Umbilical cord (tissue), 2 donors: ENCODE data around the gene CELF2. TPM values are rescaled to one million over a fixed set of nuclear protein-coding genes. Genes with fewer than 3 reads are reported as not detected.
A peak's percentile ranks its signal among the peaks of the same experiment; 100 is the strongest.

Source experiments
- DNase-seq: peaks from one replicate; pipeline ENCODE4 v3.0.0-alpha.2; 2015; ENCODE audit warnings: low spot score
- total RNA-seq: library from RNA; depleted of rRNA; stranded (reverse); fragments of >200 nt; gene quantifications from one replicate; pipeline ENCODE4 v1.2.3, GENCODE V29; 2014; ENCODE audit warnings: low replicate concordance; ENCODE audit not compliant: insufficient read depth

CELF2 gene
- total RNA-seq, 1 donor from 2014 or later: 10.1 TPM

DNA sequence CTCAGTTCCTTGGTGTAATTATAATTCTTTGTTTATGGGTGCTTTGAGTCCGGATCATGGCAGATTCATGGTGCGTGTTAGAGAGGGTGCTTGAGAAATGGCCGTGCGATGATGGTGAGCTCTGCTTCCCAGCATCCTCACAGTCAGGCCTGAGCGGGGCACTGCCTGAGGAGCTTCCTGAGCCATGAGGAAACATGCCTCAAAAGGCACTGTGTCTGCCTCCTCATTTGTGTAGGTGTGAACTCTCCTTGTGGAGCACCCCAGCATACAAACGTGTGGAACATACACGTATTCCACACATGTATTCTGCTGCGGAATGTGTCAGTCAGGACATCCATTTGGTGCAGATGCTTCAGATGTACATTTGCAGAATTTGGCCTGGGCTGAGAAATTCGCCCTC lies 205.4 kb downstream of the CELF2 start:
- DNase-seq: no peak

DNA sequence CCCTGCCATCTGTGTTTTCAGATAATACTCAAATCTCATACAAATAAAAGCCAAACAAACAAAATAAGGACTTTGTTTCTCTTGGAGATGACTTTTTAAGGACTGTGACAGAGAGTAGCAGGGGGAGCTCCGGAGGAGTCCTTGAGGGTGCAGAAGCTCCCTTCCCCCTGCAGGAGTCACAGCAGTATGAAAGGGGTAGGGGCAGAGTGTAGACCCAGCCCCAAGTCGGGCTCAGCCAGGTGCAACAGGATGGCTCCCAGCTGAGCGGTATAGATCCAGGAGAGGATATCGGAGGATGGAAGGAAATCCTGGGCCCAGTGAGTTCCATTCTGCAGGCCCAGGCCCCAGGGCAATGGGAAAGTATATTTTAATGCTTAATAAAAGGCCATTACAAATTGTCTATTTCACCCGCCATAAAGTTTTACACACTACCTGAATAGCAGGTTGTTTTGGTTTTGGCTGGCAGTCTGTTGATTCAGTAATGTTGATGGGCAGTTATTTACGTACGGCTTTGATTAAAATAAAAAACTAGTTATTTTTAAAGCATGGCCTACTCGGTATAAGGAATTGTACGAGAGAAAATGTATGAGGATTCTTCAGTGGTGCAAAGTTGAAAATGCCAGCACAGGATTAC lies 206.0 kb downstream of the CELF2 start:
- DNase-seq: no peak

DNA sequence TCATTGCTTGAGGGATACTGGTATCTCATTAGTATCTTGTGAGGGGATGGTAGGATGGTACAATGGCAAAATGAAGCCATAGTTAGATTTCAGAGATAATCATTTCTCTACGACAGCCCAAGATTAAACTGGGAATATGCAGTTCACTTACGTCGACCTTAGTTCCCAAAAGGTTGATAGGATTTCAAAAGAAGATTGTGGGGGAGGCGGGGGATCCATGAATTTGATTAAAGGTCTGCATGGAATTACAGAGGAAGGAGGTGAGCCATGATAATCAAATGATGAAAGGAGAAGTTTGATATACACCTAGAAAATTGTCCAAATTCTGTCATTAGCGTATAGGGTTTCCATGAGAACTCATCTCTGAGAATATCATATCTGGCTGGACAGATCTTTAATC lies 206.6 kb downstream of the CELF2 start:
- DNase-seq: no peak

DNA sequence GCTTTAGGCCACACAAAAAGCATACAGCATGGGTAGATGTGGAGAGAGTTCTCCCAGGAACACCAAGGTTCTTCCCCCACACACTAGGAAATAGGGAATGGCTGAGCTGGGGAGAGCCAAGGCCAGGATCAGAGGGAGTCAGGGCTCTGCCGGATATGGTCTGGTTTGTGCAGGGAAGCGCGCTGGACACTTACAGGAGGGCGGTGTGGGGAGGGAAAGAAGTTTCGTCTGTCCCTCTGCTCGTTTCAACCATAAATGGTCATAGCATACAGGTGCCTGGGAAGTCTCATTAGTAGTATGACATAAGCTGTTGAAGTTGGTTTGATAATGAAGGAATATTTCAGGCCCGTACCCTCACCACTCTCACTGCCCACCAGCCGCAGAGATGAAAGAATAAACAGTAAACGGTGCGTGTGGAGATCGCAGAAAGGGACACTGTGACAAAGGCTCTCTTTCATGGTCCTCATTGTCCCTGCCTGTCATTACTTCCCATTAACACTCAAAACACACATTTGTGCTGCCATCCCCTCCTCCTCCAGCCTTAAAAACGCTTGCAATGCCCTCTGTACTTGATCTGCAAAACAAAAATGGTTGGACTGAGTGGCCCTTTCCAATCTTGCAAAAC lies 207.2 kb downstream of the CELF2 start:
- DNase-seq: no peak

DNA sequence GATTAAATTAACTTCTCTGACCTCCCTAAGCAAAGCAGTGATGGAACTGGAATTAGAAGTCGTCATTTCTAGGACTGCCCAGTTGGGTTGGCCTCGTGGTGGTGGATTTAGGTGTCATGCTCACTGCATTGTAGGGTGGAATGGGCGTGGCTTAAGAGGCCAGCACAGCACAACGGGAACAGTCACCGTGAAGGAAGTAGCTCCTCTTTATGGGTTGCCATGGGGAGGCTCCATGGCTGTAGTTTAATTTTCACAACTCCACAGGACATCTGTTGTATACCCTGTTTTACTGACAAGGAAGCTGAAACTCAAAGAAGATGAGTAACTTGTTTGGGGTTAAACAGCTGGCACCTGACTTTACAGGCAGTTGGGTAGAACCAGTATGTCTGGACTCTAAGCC lies 208.3 kb downstream of the CELF2 start:
- no peak for DNase-seq

DNA sequence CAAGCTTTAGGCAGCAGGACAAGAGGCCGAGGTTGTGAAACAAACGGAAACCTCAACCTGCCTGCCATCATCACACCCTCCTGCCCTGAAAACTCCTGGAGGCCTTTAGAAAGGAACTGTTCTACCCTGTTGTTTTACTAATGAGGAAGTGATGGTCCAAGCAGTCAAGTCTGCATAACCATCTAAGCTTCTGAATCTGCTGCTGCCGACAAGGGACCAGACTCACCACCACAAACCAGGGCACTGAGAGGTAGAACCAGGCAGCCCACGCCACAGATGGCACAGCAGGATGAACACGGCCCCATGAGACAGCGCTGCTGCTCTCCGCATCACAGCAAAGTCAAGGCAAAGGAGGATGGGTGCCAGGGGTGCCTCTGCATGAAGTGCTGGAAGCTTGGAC lies 209.4 kb downstream of the CELF2 start:
- no peak for DNase-seq

DNA sequence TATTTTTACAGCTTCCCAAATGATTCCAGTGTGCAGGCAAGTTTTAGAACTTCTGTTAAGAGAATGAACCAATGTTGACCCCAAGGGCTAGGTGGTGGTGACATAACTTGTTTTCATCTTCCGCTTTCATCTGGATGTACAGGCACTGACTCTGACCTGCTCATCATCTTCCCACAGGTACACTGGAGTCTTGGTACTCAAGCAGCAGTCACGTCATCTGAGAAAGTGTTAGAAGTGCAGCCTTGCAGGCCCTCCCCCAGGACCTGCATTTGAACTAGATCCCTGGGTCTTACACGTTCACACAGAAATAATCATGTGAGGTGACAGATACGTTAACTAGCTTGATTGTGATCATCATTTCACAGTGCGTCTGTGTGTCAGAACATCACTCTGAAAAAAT lies 212.2 kb downstream of the CELF2 start:
- no peak for DNase-seq

DNA sequence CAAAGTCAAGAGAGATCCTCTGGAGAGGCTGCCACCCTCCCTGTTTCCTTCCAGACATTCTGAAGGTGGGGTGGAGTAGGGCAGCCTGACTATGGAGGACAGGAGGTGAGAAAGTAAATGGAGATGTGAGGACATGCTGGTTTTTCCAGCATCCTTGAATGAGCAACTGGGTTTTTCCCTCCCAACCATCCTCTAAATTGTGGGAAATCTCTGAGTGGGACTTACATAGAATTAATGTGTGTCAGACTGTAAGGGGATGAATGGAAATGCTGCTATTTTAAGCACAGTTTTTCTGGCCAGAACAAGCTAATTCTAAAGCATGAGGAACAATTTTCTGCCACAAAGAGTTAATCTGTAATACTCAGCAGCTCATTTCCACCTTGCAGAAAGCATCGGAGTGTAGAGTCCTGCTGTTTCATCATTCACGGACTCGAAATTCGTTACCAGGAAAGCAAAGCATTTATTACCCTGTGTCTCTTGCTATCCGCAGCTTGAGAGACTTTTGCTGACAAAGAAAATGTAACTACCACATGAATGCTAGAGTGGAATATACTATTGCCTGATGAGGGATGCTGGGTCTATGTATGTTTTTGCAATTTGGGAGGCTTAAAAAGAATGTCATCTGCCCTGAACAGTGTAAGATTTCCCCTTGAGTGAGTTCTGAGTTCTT lies 213.0 kb downstream of the CELF2 start:
- DNase-seq: no peak

DNA sequence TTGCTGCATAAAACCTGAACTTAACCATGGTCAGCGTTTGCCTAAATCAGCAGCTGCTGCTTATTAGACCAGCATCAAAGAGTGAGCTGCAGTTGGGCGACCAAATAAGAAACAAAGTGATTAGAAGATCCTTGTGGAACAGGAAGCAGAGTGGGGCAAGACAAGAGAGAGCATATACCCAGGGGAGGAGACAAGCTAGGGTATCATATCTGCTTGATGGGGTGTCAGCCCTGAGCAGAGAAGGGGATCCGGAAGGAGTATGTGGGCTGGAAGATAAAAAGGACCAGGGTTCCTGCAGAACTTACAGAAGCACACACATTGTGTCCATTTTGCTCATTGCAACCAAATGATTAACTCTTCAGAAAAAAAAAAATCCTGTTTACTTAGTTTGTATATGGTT lies 213.6 kb downstream of the CELF2 start:
- no peak for DNase-seq

DNA sequence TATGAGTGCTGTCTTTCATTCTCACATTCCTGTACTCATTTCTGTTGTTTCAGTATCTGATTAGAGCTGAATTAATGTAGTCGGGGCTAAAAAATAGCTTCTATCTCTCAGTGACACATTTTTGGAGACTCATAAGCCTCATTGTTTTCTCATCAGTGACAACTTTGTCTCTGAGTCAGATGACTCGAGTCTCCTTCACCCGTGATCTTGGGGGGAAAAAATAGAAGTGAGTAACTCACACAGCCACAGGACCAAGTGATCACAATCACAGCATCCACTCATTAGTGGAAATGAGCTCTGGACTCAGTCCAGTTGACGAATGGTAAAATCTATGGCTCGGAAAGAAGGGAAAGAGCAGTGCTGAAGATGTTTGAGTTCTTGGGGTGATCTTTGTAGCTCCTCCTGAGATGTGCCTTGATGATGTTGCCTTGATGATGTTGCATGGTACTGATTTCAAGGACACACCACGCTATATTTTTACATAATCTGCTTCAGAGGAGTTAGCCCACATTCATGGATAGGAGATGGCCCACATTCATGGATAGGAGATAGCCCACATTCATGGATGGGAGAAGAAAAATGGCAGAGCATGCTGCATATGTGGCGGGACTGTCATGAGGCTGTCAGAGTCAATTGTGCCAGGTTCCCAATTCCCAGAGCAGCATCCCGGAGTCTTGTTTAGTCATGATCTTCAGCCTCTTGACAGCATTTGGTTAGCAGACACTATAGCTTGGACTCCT lies 214.7 kb downstream of the CELF2 start:
- no peak for DNase-seq

DNA sequence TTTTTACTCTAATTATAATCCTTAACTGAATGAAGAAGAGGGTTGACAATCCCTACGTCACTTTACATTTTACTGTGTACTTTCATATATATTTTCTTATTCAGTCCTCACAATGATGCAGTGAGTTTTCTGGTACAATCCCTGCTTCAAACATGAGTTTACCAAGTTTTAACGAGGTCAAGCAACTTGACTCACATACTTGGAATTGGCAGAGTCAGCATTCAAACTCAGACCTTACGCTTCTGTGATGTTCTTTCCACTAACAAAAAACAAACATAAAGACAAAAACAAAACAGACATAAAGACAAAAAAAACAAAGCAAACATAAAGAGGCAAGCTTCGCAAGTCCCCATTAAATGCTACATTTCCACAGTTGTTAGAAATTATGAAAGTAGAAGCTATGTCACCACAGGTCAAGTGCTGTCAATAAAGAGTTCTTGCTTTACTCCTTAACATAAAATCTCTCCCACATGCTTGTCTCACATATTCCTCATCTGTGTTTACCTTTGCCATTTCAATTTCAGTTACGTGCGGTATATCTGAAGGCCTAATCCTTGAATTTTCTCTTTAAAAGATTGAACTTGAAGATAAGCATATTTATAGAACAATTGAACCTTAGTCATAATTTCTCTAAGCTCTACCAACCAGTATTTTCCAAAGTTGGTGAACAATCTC lies 217.3 kb downstream of the CELF2 start:
- no peak for DNase-seq

DNA sequence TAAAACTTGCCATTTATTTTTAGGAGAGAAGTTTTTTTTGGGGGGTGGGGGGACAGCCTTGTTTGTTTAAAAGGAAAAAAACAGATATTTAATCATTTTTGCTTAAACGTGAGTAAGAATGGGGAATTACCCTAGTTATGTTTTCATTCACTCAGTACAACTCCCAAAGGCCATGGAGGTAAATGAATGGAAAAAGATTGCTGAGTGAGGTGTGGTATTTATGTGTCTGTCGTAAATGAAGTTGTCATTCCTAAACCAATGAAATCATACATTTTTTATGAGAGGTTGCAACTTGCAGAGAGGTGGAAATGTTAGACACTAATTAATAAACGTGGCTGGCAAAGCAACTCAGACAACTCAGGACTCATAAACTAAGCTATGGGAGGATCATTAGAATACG lies 218.1 kb downstream of the CELF2 start:
- DNase-seq: no peak

DNA sequence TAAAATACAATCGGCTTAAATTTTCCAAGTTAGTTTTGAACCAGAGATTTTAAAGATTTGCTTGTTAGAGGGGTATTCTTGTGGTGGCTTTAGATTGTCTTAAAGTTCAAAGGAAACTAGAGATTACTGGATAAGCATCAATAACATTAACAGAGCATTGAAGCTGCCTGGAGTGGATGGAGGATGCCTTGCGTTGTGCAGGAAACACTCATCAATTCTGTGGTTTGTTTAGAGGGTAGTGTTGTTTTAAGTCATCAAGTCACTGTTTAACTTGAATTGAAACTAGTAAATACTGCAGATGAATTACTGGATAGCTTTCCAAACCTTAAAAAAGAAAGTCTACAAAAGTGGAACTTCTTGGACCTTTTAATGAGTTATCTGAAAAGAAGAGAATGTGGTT lies 218.6 kb downstream of the CELF2 start:
- DNase-seq: peak; percentile 46

DNA sequence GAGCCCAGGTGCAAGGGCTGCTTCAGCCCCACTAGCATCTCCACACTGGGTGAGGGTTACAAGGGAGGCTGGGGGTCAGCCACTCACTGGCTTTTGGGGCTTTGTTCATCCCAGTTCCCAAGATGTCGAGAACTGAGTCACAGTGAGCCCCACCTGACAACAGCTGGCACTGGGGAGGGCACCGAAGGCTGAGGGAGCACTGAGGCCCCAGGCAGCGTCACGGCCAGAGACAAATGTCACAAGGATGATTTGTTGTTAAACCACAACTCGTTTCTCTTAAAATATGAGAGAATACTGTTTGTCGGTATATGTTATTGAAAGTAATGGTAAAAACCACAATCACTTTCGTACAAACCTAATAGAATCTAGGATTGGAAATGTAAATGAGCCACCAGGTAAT lies 219.9 kb downstream of the CELF2 start:
- DNase-seq: no peak

DNA sequence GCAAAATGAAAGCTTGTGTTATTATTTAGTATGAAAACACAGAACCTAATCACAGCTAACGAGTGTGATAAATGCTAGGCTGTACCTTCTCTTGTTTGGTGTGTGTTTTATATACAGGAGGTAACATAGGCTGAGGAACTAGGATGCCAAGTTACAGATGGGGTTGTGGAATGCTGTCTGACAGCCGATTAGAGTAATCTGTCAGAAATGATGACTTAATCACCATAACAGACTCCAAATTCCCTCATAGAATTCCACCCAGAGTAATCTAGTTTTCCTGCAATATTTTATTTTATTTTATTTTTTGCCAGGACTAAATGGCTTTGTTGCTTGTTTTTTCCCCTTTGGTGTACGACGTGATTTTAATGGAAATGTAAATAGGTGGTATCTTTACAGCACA lies 221.2 kb downstream of the CELF2 start:
- DNase-seq: no peak

DNA sequence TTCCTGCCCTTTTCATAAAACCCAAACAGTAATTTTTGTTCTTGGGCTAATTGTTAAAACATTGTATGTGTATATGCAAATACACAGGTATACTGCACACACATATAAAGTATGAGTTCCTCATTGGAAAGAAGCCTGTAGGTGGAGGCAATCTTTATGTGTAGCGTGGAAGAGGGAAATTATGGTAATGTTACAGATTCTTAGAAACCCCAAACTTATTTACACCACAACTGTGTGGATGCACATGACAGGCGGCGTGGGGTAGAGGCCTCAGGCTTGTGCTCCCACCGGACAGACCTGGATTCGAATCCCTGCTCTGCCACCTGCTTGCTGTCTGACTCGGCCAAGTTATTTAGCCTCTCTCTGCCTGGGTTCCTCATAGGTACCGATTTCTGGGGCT lies 223.0 kb downstream of the CELF2 start:
- DNase-seq: no peak

DNA sequence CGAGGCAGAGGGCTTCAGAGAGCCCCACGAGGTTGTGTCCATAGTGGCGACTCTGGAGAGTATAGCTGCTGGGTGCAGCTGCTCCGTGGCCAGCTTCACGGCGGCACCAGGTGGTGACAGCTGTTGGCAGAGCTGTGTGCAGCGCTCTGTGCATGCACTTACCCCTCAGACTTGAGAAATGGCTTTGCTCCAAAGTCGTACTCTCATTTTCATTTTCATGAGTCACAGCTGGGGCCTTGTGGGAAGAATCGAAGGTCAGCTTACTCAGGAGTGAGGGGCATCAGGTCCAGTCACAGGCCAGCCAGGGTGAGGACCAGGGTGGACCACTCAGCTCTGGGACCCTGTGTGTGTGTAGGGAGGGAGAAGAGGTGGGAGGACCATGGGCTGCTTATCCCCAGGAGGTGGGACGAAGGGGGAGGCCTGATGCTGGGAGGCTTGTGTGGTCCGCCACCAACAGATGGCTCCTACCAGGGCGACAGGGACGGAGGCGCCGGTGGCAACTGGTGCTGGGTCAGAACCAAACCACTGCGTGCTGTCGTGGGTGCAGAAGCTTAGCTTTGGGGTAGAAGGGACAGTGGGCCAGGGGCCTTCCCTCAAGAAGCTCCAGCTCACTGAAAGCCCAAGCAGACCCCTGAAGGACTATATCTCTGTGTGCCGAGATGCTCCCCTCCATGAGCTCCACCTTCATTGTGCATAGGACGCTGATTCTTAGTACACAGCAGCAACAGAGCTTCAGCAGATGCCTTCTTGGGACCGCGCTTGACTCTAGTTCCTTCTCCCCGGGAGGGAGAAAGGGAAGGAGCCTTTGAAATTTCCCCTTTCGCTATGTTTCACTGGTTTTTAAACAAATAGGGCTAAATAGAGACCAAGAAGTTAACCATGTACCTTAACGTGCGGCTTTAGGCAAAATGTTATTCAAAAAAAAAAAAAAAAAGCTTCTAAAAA lies 225.0 kb downstream of the CELF2 start:
- peak; percentile 18 for DNase-seq

DNA sequence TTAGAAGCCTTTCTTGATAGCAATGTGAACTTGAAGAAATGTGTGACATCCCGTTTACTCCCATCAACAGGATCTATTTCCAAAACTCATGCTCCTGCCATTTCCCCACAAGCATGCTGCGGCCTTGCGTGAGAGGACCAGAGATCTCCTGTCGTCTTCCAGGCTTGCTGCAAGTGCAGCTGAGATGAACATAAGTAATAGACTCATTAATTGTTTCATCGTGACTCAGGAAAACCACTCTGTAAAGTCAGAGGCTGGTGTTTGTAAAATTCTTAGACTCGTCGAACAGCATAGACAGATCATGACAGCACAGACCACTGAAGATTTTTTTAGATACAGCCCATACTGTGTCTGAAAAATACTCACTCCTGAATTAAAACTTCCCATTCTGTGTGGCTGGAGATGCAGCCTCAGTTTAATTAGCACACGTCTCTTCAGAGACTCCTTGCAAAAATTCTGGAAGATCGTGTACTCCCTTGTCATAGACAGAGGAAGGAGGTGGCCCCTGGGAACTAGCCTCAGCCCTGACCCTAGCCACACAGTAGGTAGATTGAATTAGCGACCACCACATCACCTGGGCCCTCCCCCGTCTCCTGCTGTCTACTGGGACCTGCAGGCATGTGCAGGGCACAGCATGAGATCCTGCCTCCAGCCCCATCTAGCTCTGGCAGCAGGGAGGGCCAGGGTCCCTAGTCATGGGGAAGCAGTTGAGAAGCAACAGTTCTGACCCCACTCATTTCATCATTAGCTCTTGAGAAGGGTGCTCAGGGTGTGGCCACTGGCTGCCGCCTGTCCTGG lies 226.0 kb downstream of the CELF2 start:
- no peak for DNase-seq

DNA sequence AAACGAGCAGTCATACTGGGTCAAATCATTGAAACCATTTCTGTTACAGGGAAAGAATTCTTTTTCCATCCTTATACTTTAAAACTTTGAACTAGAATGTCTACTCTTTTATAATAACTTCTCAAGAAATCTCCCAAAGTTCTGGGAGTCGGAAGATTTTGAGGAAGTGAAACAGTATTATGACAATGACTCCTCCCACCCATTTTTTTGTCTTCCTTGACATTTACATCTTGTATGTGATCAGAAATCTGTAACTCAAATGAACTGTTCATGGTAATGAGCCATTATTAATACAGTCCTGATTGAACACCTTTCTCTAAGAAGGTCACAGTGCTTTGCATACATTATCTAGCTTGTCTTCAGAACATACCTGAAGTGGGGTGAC lies 227.4 kb downstream of the CELF2 start:
- no peak for DNase-seq

DNA sequence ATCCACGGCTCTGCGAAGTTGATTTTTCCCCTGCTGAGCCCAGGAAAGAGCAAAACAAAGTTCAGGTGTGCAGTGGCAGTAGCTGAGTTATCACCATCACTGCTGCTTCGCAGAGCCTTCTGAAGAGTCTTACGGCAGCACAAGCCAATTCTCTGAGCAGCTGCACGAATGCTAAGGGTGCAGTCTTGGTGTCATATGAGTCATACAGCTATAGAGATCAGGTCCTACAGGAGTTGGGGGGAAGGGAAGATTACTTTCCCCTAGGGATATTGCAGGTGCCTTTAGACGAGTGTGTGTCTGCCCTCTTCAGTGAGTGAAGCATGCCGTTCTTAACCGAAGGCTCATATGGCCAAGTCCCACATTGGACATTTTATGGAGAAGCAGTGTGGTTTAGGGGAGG lies 227.8 kb downstream of the CELF2 start:
- no peak for DNase-seq
